WTC11 (cell line): ENCODE results near the gene RIMBP2.

ENCODE experiments used
- CREB1 ChIP-seq: sonication (generic); formaldehyde crosslinking; IDR thresholded peaks from 2 replicates; pipeline ENCODE4 v1.8.0; 2023; ENCODE audit warnings: mild to moderate bottlenecking, missing genetic modification reagents
- ELF4 ChIP-seq: sonication (generic); formaldehyde crosslinking; IDR thresholded peaks from 2 replicates; pipeline ENCODE4 v1.8.1; 2022; ENCODE audit warnings: low read depth, mild to moderate bottlenecking, moderate library complexity, missing genetic modification reagents
- IRF2 ChIP-seq: sonication (generic); formaldehyde crosslinking; IDR thresholded peaks from 2 replicates; pipeline ENCODE4 v1.8.0; 2022; ENCODE audit warnings: low read depth, missing genetic modification reagents, borderline replicate concordance
- KAT7 ChIP-seq: sonication (generic); formaldehyde crosslinking; IDR thresholded peaks from 2 replicates; pipeline ENCODE4 v1.8.1; 2023; ENCODE audit warnings: missing genetic modification reagents, mild to moderate bottlenecking, borderline replicate concordance
- SMAD3 ChIP-seq: sonication (generic); formaldehyde crosslinking; IDR thresholded peaks from 2 replicates; pipeline ENCODE4 v1.8.0; 2022; ENCODE audit warnings: missing genetic modification reagents, mild to moderate bottlenecking, borderline replicate concordance
- TF ChIP-seq, protein P1 (sequence below): sonication (generic); formaldehyde crosslinking; IDR thresholded peaks from 2 replicates; pipeline ENCODE4 v1.8.1; 2023; ENCODE audit warnings: mild to moderate bottlenecking, moderate library complexity, missing genetic modification reagents
- TF ChIP-seq, protein P2 (sequence below): fragments of 200-600 bp; IDR thresholded peaks from 2 replicates; pipeline ENCODE4 v1.8.0; 2022; ENCODE audit warnings: antibody characterized with exemption
- TF ChIP-seq, protein P3 (sequence below): sonication (generic); formaldehyde crosslinking; IDR thresholded peaks from 2 replicates; pipeline ENCODE4 v1.8.1; 2023; ENCODE audit warnings: mild to moderate bottlenecking, missing genetic modification reagents
- TF ChIP-seq, protein P4 (sequence below): fragments of 250-450 bp; sonication (Bioruptor Pico); IDR thresholded peaks from 2 replicates; pipeline ENCODE4 v1.8.0; 2021; ENCODE audit warnings: mild to moderate bottlenecking
- TF ChIP-seq, protein P5 (sequence below): sonication (generic); formaldehyde crosslinking; IDR thresholded peaks from 2 replicates; pipeline ENCODE4 v1.8.0; 2023; ENCODE audit warnings: mild to moderate bottlenecking, missing genetic modification reagents
- TF ChIP-seq, protein P6 (sequence below): sonication (generic); formaldehyde crosslinking; IDR thresholded peaks from 2 replicates; pipeline ENCODE4 v1.8.0; 2023; ENCODE audit warnings: missing genetic modification reagents, mild to moderate bottlenecking, borderline replicate concordance
- TF ChIP-seq, protein P7 (sequence below): sonication (generic); formaldehyde crosslinking; IDR thresholded peaks from 2 replicates; pipeline ENCODE4 v1.8.0; 2022; ENCODE audit warnings: mild to moderate bottlenecking, missing genetic modification reagents

DNA sequence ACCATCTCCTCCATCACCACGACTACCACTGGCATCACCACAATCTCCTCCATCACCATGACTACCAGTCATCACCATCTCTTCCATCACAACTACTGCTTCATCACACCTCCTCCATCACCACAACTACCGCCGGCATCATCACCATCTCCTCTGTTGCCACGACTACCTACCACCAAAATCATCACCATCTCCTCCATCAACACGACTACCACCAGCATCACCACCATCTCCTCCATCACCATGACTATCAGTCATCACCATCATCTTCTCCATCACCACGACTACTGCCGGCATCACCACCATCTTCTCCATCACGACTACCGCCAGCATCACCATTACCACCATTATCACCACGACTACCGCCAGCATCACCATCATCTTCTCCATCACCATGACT is 89.5 kb downstream of the RIMBP2 start:
- TF ChIP-seq, protein P1, sequence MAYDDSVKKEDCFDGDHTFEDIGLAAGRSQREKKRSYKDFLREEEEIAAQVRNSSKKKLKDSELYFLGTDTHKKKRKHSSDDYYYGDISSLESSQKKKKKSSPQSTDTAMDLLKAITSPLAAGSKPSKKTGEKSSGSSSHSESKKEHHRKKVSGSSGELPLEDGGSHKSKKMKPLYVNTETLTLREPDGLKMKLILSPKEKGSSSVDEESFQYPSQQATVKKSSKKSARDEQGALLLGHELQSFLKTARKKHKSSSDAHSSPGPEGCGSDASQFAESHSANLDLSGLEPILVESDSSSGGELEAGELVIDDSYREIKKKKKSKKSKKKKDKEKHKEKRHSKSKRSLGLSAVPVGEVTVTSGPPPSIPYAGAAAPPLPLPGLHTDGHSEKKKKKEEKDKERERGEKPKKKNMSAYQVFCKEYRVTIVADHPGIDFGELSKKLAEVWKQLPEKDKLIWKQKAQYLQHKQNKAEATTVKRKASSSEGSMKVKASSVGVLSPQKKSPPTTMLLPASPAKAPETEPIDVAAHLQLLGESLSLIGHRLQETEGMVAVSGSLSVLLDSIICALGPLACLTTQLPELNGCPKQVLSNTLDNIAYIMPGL (CRISPR knock-in tag): no peak
- TF ChIP-seq KAT7 (CRISPR knock-in tag) (no peak), CREB1 (no peak), IRF2 (CRISPR knock-in tag) (no peak), ELF4 (CRISPR knock-in tag) (no peak), SMAD3 (CRISPR knock-in tag) (no peak)
- TF ChIP-seq, protein P2, sequence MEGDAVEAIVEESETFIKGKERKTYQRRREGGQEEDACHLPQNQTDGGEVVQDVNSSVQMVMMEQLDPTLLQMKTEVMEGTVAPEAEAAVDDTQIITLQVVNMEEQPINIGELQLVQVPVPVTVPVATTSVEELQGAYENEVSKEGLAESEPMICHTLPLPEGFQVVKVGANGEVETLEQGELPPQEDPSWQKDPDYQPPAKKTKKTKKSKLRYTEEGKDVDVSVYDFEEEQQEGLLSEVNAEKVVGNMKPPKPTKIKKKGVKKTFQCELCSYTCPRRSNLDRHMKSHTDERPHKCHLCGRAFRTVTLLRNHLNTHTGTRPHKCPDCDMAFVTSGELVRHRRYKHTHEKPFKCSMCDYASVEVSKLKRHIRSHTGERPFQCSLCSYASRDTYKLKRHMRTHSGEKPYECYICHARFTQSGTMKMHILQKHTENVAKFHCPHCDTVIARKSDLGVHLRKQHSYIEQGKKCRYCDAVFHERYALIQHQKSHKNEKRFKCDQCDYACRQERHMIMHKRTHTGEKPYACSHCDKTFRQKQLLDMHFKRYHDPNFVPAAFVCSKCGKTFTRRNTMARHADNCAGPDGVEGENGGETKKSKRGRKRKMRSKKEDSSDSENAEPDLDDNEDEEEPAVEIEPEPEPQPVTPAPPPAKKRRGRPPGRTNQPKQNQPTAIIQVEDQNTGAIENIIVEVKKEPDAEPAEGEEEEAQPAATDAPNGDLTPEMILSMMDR: no peak
- TF ChIP-seq, protein P3, sequence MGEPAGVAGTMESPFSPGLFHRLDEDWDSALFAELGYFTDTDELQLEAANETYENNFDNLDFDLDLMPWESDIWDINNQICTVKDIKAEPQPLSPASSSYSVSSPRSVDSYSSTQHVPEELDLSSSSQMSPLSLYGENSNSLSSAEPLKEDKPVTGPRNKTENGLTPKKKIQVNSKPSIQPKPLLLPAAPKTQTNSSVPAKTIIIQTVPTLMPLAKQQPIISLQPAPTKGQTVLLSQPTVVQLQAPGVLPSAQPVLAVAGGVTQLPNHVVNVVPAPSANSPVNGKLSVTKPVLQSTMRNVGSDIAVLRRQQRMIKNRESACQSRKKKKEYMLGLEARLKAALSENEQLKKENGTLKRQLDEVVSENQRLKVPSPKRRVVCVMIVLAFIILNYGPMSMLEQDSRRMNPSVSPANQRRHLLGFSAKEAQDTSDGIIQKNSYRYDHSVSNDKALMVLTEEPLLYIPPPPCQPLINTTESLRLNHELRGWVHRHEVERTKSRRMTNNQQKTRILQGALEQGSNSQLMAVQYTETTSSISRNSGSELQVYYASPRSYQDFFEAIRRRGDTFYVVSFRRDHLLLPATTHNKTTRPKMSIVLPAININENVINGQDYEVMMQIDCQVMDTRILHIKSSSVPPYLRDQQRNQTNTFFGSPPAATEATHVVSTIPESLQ (CRISPR knock-in tag): no peak
- TF ChIP-seq, protein P4, sequence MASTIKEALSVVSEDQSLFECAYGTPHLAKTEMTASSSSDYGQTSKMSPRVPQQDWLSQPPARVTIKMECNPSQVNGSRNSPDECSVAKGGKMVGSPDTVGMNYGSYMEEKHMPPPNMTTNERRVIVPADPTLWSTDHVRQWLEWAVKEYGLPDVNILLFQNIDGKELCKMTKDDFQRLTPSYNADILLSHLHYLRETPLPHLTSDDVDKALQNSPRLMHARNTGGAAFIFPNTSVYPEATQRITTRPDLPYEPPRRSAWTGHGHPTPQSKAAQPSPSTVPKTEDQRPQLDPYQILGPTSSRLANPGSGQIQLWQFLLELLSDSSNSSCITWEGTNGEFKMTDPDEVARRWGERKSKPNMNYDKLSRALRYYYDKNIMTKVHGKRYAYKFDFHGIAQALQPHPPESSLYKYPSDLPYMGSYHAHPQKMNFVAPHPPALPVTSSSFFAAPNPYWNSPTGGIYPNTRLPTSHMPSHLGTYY (CRISPR knock-in tag): no peak
- TF ChIP-seq, protein P5, sequence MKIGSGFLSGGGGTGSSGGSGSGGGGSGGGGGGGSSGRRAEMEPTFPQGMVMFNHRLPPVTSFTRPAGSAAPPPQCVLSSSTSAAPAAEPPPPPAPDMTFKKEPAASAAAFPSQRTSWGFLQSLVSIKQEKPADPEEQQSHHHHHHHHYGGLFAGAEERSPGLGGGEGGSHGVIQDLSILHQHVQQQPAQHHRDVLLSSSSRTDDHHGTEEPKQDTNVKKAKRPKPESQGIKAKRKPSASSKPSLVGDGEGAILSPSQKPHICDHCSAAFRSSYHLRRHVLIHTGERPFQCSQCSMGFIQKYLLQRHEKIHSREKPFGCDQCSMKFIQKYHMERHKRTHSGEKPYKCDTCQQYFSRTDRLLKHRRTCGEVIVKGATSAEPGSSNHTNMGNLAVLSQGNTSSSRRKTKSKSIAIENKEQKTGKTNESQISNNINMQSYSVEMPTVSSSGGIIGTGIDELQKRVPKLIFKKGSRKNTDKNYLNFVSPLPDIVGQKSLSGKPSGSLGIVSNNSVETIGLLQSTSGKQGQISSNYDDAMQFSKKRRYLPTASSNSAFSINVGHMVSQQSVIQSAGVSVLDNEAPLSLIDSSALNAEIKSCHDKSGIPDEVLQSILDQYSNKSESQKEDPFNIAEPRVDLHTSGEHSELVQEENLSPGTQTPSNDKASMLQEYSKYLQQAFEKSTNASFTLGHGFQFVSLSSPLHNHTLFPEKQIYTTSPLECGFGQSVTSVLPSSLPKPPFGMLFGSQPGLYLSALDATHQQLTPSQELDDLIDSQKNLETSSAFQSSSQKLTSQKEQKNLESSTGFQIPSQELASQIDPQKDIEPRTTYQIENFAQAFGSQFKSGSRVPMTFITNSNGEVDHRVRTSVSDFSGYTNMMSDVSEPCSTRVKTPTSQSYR (CRISPR knock-in tag): no peak
- TF ChIP-seq, protein P6, sequence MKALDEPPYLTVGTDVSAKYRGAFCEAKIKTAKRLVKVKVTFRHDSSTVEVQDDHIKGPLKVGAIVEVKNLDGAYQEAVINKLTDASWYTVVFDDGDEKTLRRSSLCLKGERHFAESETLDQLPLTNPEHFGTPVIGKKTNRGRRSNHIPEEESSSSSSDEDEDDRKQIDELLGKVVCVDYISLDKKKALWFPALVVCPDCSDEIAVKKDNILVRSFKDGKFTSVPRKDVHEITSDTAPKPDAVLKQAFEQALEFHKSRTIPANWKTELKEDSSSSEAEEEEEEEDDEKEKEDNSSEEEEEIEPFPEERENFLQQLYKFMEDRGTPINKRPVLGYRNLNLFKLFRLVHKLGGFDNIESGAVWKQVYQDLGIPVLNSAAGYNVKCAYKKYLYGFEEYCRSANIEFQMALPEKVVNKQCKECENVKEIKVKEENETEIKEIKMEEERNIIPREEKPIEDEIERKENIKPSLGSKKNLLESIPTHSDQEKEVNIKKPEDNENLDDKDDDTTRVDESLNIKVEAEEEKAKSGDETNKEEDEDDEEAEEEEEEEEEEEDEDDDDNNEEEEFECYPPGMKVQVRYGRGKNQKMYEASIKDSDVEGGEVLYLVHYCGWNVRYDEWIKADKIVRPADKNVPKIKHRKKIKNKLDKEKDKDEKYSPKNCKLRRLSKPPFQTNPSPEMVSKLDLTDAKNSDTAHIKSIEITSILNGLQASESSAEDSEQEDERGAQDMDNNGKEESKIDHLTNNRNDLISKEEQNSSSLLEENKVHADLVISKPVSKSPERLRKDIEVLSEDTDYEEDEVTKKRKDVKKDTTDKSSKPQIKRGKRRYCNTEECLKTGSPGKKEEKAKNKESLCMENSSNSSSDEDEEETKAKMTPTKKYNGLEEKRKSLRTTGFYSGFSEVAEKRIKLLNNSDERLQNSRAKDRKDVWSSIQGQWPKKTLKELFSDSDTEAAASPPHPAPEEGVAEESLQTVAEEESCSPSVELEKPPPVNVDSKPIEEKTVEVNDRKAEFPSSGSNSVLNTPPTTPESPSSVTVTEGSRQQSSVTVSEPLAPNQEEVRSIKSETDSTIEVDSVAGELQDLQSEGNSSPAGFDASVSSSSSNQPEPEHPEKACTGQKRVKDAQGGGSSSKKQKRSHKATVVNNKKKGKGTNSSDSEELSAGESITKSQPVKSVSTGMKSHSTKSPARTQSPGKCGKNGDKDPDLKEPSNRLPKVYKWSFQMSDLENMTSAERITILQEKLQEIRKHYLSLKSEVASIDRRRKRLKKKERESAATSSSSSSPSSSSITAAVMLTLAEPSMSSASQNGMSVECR (CRISPR knock-in tag): no peak
- TF ChIP-seq, protein P7, sequence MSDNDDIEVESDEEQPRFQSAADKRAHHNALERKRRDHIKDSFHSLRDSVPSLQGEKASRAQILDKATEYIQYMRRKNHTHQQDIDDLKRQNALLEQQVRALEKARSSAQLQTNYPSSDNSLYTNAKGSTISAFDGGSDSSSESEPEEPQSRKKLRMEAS (CRISPR knock-in tag): no peak
